Stimulated activated CD8-positive, alpha-beta memory T cell treated with anti-CD3 and anti-CD28 coated beads, Interleukin-4, amount 100 ng/mL, for 24 hours (primary cell): ENCODE measurements around the gene TACC2.

Source experiments
- DNase-seq: peaks from one replicate; pipeline ENCODE4 v3.0.0-alpha.2; 2020; ENCODE audit warnings: low read depth

TACC2 gene

DNA sequence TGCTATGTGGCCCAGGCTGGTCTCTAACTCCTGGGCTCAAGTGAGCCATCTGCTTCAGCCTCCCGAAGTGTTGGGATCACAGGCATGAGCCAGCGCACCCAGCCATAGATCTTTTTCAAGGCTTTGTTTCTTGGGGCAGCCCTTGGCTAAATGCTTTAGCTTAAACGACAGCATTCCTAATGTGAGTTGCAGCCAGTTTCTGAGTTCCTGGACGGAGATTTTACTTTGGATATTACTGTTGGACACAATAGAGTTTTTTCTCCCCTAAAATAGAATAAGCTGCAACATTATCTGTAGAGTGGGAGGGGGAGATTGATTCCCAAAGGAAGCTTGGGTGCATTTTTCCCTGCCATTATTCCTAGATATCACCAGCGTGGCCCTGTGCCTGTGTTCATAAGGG lies 179.1 kb downstream of the TACC2 start:
- no peak for DNase-seq

DNA sequence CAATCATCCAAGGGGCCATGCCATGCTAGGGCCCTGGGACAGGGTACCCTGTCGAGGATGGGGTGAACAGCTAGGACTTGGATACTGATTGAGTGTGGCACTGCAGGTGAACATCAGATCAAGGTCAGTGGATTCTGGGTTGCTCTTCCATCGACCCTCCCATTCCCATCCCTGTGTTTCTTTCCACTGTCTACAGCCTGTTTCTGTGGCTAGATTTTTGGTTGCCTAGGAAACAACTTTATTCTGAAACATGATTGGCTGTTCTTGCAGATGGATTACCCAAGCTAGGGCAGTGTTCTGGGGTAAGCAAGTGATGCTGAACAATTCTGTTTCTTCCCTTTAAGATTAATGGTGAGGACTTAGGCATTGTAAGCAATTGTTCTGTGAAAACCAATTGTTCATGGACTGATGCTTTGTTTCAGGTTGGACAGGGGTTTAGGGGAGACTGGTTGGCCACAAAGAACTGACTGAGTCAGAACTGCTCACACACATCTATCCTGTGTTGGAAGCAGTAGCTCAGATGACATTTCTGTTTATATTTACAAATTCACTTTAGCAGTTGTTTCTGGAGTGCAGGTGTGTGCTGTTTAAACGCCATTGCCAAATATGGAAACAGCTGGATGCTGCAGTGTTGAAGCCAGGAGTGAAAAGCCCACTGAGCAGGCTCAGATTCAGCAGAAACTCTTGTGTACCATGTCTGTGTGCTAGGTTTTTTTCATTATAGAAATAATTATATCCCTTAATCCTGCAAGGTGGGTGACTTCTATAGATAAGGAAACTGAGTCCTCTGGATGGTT lies 179.8 kb downstream of the TACC2 start:
- no peak for DNase-seq

DNA sequence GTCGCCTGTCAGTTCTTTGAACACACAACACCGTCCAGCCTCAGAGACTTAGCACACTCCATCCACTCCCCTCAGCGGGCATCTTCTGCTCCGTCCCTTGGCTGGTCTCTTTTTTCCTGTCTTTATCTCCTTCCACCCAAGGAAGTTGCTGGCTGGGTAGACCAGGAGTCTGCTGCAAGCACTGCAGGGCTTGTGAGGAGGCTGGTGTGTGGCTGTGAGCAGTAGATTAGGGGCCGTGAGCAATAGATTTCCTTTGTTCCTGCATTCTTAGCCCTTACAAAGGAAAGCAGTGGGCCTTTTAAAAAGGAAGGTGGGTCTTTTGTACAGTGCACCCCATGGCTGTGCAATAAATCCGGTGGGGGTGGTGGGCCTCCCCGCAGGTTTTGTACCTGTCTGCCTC lies 181.8 kb downstream of the TACC2 start:
- DNase-seq: no peak

DNA sequence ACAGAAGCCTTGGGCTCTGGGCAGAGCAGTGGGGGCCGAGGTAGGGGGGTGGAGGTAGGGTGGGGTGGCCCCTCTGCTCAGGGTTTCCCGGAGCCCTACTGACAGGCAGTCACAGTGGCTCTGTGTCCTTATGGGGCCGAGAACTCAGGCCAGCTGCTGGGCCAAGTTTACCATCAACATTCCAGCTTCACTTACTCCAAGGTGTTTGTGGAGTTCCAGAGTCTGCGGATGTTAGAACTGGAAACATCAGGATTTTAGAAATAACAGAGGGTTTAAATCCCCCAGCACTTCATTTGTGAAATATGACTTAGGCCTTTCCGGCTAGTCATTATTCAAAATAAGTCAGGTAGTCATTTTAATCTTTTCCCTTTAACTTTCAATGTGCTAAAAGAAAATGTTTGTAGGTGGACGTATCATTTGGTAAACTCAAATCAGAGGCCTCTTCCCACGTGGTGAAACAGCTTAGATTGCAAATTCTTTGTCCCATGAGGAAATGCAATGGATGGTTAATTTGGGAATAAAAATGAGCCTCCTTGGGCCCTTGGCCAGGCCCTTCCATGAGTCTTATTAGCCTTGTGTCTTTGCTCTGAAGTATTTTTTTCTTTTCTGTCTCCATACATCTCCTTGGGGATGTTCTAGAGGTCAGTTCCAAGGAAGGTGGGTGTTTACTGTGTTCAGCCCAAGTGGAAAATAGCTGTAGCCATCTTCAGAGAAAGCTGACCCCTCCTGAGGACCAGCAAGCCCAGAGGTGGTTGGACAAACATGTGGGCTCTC lies 182.5 kb downstream of the TACC2 start:
- no peak for DNase-seq

DNA sequence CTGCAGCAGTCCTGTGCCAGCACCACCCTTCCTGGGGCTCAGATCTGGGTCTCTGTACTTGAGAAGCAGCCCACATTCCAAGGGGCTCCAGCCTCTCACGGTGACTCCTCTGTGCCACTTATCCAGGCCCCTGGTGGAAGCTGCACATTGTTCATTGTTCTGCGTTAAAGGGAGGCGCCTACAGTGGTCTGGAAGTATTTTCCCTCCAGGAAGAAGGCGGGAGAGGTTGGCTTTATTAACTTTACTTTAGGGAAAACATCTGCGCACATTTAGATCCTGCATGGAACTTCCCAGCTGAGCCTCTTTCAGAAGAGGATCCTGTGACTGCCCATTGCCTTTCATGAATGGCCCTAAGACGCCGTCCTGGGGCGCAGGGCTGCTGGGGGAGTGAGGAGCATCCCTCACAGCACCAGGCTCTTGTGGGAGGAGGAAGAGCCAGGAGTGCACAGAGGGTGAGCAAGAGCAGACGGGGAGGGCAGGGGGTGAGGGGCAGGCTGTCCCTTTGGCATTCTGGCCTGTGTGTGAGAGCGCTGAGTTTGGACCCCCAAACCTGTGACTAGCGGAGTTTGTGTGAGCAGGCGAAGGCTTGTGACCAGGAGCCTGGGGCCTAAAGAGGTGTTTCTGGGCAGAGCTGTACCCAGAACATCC lies 183.5 kb downstream of the TACC2 start:
- no peak for DNase-seq

DNA sequence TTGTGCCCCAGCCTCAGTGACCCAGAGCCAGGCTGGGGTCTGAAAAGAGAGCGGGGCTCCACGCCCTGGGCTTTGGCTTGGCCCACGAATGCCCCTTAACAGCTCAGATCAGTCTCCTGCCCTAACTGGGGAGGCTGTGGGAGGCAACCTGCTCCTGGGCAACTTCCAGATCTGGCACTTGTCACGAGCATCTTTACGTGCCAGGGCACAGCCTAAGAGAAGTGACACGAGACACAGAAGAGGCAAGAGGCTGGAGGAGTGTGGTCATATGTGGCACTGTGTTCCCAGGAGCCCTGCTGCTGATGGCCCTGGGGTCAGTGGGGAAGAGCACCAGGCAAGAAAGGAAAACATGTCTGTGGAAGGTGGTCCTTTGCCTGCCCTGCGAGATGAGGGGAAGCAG lies 184.4 kb downstream of the TACC2 start:
- DNase-seq: no peak

DNA sequence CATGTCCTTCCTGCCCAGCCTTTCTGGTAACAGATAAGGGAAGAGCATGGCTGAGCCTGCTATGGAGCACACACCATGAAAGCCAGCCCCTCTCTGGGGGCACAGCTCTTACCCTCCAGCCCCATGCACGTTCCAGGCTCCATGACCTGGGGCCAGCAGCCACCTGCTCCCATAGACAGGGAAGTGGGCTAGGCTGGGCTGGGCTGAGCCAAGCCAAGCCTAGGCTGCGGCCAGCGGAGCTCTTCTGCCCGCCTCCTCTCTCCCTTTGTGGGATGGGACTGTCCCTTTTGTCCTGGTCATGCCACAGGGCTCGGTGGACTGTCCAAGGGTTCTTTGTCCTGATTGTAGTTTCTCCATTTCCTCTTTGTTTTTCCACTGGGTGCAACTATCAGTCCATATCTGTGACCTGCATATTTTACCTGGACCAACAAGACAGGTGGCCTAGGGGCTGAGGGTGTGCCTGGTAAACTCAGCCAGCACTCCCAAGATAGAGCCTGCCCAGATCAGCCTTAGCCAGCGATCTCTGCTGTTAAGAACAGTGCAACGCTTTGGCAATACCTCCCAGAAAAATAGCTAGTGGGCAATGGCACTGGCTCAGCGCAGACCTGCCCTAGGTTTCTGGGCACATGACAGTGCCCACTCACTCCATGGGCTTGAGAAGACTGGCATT lies 184.9 kb downstream of the TACC2 start:
- DNase-seq: no peak

DNA sequence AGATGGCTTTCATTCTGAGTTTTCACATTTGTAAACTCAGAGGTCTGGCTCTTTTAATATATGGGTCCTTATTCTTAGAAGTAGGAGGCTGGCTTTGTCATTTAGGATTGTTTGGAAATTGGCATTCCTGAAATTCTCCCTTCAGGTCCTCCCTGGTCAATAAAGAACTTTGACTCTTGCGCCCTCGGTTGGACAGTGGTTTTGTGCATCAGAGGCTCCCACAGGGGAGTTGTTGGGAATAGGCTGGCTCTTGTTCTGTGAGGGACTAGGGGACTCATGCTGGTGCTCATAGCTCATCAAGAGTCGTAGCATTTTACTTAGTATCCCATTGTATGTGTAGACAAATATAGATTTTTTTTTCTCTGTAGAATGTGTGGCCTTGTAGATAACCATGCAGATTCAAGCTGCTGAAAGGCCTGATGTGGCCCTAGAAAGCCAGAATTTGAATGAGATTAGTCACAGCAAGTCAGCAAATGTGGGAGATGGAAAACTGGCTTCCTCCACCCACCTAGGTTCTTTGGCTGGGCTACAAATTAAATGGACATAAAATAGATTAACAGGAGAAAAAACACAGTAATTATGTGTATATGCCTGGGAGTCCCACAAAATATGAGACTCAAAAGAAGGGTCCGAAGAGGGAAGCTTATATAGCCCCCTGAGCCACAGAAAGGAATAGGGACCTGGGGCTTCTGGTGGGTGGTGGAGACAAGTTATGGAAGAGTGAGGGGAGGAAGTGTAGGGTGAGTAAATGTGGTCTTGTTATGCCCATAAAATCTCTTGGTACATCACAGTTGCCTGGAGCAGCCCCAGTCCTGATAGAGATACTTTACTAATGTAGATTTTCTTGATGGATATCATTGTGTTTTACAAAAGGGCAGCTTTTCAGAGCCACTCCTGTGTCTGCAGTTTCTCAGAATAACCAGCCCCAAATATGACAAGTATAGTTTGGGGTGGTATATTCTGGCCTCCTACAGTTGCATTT lies 187.6 kb downstream of the TACC2 start:
- DNase-seq: no peak

DNA sequence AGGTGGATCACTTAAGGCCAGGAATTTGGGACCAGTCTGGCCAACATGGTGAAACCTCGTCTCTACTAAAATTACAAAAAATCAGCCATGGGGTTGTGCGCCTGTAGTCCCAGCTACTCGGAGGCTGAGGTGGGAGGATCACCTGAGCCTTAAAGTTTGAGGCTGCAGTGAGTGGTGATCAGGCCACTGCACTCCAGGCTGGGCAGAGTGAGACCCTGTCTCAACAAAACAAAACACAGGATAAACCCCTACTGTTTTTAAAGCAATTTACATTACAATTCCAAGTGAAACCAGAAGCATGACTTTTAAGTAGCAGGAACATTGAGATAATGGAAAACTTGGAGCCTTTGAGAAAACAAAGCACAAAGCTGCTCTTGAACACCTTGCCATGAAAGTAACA lies 189.7 kb downstream of the TACC2 start:
- DNase-seq: no peak

DNA sequence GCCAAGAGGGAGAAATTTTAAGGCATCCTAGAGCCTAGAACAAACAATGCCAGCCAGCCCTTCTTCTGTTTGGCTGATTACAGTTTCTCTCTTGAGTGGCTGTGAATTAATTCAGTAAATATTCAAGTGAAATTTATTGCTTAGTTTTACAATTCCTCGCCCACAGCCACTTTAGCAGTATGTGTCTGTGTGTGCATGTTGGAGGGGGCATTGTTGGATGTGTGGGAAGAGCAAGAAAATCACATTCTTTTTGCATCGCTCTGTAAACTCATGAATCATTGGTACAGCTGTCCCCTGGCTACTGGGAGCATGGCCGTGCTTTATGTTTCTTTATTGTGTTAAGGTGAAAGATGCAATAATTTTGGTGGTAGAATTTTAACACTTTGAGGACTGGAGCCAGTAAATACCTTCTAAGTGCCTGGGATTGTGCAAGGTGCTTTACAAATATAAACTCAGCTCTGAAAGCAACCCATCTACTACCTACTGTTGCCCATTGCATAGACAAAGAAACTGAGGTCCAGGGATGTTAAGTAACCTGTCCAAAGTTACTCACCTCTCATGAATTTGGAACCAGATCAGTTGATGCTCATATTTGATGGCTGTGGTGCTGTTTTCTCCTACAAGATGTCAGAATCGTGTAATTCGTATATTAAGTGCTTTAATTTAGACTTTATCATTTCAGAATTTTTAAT lies 192.2 kb downstream of the TACC2 start:
- DNase-seq: no peak

DNA sequence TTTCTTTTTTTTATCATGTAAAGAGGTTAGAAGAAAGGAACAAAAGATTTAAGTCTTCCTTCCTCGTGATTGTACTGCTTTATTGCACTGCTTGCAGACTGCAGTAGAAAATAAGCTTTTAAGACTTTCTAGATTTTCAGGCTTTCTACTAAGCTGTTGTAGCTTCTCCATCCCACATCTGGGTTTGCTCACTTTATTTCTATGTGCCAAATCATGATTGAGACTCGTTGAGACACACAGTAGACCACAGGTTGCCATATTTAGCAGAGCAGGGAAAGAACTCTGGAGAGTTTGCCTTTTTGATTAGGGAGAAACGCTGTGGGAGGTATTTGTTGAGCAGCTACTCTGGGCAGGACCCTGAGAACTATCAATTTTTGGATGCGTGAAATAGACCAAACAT lies 192.9 kb downstream of the TACC2 start:
- no peak for DNase-seq

DNA sequence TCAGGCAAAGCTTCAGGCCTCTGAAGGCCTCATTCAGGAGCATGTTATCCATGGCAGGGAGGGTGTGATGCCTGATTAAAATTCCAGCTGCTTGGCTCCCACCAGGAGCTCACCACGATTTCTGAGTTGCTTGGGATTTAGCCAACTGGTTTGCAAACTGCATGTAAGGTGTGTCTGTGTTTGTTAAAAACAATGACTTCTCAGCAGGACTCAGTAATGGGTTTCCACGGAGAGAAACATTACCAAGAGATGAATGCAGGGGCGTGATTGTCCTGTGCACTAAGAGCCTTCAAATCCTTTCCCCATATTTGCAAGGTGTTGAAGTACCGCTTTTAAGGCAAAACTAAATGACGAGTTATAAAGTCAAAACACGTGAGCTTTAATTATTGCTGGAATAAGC lies 193.3 kb downstream of the TACC2 start:
- DNase-seq: no peak

DNA sequence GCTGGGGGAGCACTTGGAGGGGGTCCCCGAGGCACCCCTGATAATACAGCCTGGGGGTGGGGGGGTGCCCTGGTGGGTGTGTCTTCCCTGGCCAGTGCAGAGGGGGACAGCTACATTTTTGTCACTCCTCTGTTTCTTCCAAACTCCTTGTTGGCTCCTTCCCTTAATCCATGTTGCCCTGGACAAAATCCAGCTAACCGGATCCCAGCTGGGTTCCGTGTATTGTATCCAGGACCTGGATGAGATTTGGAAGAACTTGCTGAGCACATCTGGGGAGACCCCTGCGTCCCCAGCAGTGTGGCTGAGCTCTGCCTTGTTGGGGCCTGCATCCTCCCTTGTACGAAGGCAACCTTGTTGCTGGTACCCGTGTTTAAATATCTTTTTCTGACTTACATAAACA lies 195.3 kb downstream of the TACC2 start:
- DNase-seq: no peak

DNA sequence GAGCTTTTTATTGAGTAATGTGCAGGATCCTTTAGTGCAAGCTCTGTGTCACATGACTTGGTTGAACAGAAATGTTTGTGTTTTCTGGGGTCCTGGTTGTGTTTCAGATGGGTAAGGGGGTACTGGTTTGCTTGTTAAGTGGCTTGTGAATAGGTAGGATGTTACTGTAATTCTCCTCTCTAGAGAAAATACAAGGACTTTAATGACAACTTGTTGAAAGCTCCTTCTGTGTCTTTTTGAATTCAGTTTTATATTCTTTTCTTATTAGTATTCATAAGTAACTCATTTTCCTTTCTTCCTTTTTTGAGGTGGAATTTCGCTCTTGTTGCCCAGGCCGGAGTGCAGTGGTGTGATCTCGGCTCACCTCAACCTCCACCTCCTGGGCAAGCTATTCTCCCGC lies 196.7 kb downstream of the TACC2 start:
- DNase-seq: no peak

DNA sequence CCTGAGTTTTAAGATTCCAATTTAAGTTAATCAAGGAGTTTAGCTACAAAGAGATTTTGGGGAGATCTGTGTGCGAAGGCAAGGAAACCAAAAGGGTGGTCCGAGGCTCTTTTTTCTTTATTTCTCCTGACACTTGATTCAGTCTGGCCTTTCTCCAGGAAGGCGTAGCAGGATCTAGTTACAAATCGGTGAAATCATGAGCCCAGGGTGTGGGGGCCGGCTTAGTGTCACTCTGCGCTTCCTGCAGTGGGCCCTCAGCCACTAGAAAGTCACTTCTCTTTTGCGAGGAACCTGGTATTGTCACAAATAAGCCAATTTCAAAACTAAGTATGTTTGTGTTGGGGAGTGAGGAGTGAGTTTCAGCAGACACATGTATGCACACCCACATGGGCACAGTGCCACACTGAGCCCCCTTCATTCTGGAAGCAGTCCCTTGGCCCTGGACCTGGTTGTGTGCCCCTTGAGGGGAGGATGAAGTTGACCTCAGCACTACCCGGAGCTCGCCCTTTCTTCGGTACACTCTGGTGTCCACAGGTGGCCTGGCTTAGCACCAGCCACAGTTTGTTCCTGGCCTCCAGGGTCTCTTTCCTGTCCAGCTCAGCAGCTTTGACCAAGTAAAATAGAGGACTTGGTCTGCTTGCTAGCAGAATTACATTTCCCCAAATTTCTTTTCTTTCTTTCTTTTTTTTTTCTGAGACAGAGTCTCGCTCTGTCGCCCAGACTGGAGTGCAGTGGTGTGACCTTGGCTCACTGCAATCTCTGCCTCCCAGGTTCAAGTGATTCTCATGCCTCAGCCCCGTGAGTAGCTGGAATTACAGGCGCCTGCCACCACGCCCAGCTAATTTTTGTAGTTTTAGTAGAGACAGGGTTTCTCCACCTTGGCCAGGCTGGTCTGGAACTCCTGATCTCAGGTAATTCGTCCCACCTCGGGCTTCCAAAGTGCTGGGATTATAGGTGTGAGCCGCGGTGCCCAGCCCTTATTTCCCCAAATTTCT lies 198.2 kb downstream of the TACC2 start:
- no peak for DNase-seq

DNA sequence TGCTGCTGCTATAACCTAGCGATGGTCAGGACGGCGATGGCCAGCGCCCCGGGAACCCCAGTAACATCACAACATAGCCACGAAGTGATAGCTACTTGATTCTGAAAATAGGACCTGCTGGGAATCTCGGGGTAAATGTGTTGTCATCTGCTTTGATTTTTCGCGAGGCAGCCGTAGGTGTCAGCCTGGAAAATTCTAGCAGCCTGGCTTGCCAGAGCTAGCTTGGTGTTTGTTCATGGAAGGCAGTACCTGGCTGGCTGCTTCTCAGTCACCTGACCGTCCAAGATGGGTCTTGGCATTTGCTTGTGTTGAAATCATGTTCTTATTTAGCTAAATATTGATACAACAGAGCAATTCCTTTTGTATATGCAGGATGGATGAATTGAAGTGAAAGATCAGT lies 199.7 kb downstream of the TACC2 start:
- no peak for DNase-seq

DNA sequence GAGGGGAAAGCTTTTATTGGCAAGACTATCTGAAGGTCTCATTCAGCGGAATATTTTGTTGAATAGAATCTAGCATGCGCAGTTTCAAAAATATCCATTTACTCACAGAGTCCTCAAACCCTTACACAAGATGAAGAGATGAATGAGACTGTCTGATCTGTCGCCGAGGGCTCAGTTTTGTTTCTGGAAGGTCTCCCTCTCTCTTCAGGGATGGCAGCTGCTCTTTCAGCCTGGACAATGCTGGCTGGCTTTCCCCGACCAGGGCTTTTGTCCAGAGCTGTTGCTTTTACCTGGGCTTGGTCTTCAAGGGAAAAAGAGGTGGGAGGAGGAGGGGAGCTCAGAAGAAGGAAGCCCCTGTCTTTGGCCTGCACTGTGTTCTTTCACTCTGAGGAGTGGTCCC lies 200.2 kb downstream of the TACC2 start:
- no peak for DNase-seq

DNA sequence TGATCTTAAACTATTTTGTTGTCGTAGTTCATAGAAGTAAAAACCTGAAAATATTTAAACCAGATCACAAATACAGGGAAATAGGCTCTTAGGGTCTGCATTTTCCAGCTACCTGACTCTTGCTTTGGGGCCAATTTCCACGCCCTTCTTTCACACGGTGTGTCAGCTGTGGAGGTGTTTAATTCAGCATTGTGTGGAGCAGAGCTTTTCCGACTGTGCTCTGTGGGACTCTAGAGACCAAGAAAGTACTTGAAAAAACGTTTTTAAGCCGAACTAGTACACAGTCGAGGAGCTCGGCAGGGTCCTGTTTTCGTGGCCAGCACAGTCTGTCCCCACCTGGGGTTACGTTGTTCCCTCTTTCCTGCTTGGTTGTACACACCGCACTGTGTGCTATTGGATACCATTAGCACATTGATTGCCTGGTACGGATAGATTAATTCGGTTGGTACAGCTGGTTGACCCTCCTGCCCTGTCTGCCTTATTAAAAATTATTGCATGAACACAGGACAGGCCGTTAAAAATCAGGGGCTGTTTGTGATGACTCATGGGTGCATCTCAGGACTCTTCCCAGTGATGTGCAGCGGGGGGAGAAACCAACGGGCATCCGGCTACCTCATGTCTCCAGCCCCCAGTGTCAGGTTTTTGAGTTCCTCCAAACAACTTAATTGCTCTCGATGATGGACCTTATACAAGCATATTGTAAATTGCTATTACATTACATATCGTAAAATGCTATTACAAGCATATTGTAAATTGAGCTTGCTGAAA lies 201.4 kb downstream of the TACC2 start:
- no peak for DNase-seq
